WTC11 (cell line): Measurements from ENCODE around the gene MRPS18A. TPM values are rescaled to one million over a fixed set of nuclear protein-coding genes. Genes with fewer than 3 reads are reported as not detected.
A peak's percentile ranks its signal among the peaks of the same experiment; 100 is the strongest.

Experiments used
- ATAC-seq: fragments of 200-7000 bp; cut with Tn5 transposase; 2 replicates; pipeline ENCODE4 v1.10.0; 2021; ENCODE audit warnings: mild to moderate bottlenecking, moderate library complexity
- CTCF ChIA-PET: fragments of 300-600 bp; sonication (Branson Sonifier 250); formaldehyde crosslinking; loops from one replicate; lab custom pipeline; 2021; ENCODE audit warnings: antibody characterized with exemption; lab: Charles Lee
- POLR2A ChIA-PET: fragments of 350-600 bp; sonication (Branson Sonifier 250); formaldehyde crosslinking; loops from one replicate; lab custom pipeline; 2021; ENCODE audit warnings: antibody characterized with exemption; lab: Charles Lee
- DNase-seq: peaks from one replicate; pipeline ENCODE4 v3.0.0; 2021; ENCODE audit warnings: low spot score
- H3K27ac Mint-ChIP-seq: 2 replicates; pipeline ENCODE4 v1.8.0; 2021; ENCODE audit warnings: mixed read lengths
- H3K27me3 Mint-ChIP-seq: 2 replicates; pipeline ENCODE4 v1.8.0; 2021; ENCODE audit warnings: low read depth, mild to moderate bottlenecking, moderate library complexity, mixed read lengths
- H3K36me3 Mint-ChIP-seq: 2 replicates; pipeline ENCODE4 v1.8.0; 2021; ENCODE audit warnings: mixed read lengths
- H3K4me1 Mint-ChIP-seq: 2 replicates; pipeline ENCODE4 v1.8.0; 2022; ENCODE audit warnings: mixed read lengths
- H3K4me3 Mint-ChIP-seq: 2 replicates; pipeline ENCODE4 v1.8.0; 2021; ENCODE audit warnings: mild to moderate bottlenecking, moderate library complexity, mixed read lengths
- H3K9me3 Mint-ChIP-seq: 2 replicates; pipeline ENCODE4 v1.8.0; 2021; ENCODE audit warnings: mixed read lengths
- AFF4 ChIP-seq: sonication (generic); formaldehyde crosslinking; IDR thresholded peaks from 2 replicates; pipeline ENCODE4 v1.8.1; 2023; ENCODE audit warnings: mild to moderate bottlenecking, missing genetic modification reagents, borderline replicate concordance
- ATF6 ChIP-seq: sonication (generic); formaldehyde crosslinking; IDR thresholded peaks from 2 replicates; pipeline ENCODE4 v1.8.1; 2023; ENCODE audit warnings: mild to moderate bottlenecking, missing genetic modification reagents
- E2F5 ChIP-seq: sonication (generic); formaldehyde crosslinking; IDR thresholded peaks from 2 replicates; pipeline ENCODE4 v1.8.1; 2022; ENCODE audit warnings: mild to moderate bottlenecking, moderate library complexity, missing genetic modification reagents
- FOXJ3 ChIP-seq: sonication (generic); formaldehyde crosslinking; IDR thresholded peaks from 2 replicates; pipeline ENCODE4 v1.9.0; 2021; ENCODE audit warnings: missing genetic modification reagents, mild to moderate bottlenecking, borderline replicate concordance
- FOXK1 ChIP-seq: sonication (generic); formaldehyde crosslinking; IDR thresholded peaks from 2 replicates; pipeline ENCODE4 v1.8.0; 2022; ENCODE audit warnings: mild to moderate bottlenecking, moderate library complexity, missing genetic modification reagents
- FOXP1 ChIP-seq: sonication (generic); formaldehyde crosslinking; IDR thresholded peaks from 2 replicates; pipeline ENCODE4 v1.8.0; 2022; ENCODE audit warnings: missing genetic modification reagents, mild to moderate bottlenecking, moderate library complexity, borderline replicate concordance
- GTF2I ChIP-seq: fragments of 250-450 bp; sonication (Bioruptor Pico); conservative IDR thresholded peaks from 2 replicates; pipeline ENCODE4 v1.4.0; 2021; ENCODE audit warnings: mild to moderate bottlenecking
- MXD4 ChIP-seq: fragments of 250-450 bp; sonication (Bioruptor Pico); IDR thresholded peaks from 2 replicates; pipeline ENCODE4 v1.8.0; 2021; ENCODE audit warnings: mild to moderate bottlenecking, moderate library complexity, borderline replicate concordance
- NFE2L1 ChIP-seq: sonication (generic); formaldehyde crosslinking; IDR thresholded peaks from 2 replicates; pipeline ENCODE4 v1.8.1; 2023; ENCODE audit warnings: missing genetic modification reagents
- NFYB ChIP-seq: sonication (generic); formaldehyde crosslinking; conservative IDR thresholded peaks from 2 replicates; pipeline ENCODE4 v1.8.0; 2022; ENCODE audit warnings: low read depth, missing genetic modification reagents
- NR3C1 ChIP-seq: sonication (generic); formaldehyde crosslinking; conservative IDR thresholded peaks from 2 replicates; pipeline ENCODE4 v1.8.1; 2023; ENCODE audit warnings: low read depth, mild to moderate bottlenecking, missing genetic modification reagents
- OVOL2 ChIP-seq: fragments of 250-450 bp; sonication (Bioruptor Pico); IDR thresholded peaks from 2 replicates; pipeline ENCODE4 v1.9.0; 2021; ENCODE audit warnings: mild to moderate bottlenecking, borderline replicate concordance
- RELA ChIP-seq: sonication (generic); formaldehyde crosslinking; IDR thresholded peaks from 2 replicates; pipeline ENCODE4 v1.8.1; 2022; ENCODE audit warnings: missing genetic modification reagents, mild to moderate bottlenecking, borderline replicate concordance
- STAT6 ChIP-seq: sonication (generic); formaldehyde crosslinking; conservative IDR thresholded peaks from 2 replicates; pipeline ENCODE4 v1.8.1; 2023; ENCODE audit warnings: mild to moderate bottlenecking, low read depth, missing genetic modification reagents, moderate library complexity
- TP53 ChIP-seq: sonication (generic); formaldehyde crosslinking; IDR thresholded peaks from 2 replicates; pipeline ENCODE4 v1.8.1; 2023; ENCODE audit warnings: mild to moderate bottlenecking, missing genetic modification reagents
- ZMAT4 ChIP-seq: fragments of 250-450 bp; sonication (Bioruptor Pico); IDR thresholded peaks from 2 replicates; pipeline ENCODE4 v1.9.0; 2021; ENCODE audit warnings: mild to moderate bottlenecking
- ZNF263 ChIP-seq: sonication (generic); formaldehyde crosslinking; IDR thresholded peaks from 2 replicates; pipeline ENCODE4 v1.8.1; 2022; ENCODE audit warnings: low read depth, mild to moderate bottlenecking, moderate library complexity, missing genetic modification reagents
- ZNF416 ChIP-seq: fragments of 250-450 bp; sonication (Bioruptor Pico); IDR thresholded peaks from 2 replicates; pipeline ENCODE4 v1.9.0; 2021; ENCODE audit warnings: mild to moderate bottlenecking, inconsistent platforms
- total RNA-seq: library from RNA; stranded (reverse); gene quantifications from 3 replicates; pipeline ENCODE4 v1.2.3, GENCODE V29; 2021

Gene MRPS18A
- total RNA-seq, 1 experiment from 2014 or later: 61.6 TPM

- Mint-ChIP-seq H3K36me3 (no peaks in the 10 kb centered on the region), H3K4me3 (no peak overlapping the region), H3K27me3 (no peaks in the 10 kb centered on the region; the same call in 1 of the 2 replicates), H3K4me1 (peaks cover 24% of the 10 kb centered on the region), H3K9me3 (no peaks in the 10 kb centered on the region), H3K27ac (no peak overlapping the region)
- ChIA-PET POLR2A (interaction anchor here (0.8 to 1.5 kb wide), 3 partner anchors 14 to 46 kb away, joined by 3 to 4 read pairs (median 3); no protein-coding TSS in a partner anchor), CTCF (interaction anchor here (1.0 to 3.2 kb wide), 6 partner anchors 10 to 360 kb away, joined by 3 to 11 read pairs (median 5); partner anchors contain the start of gene VEGFA)
- ATAC-seq (peak; percentile 25; the same call in 1 of the 2 replicates), DNase-seq (no peak)
- TF ChIP-seq AFF4 (no peak), NFE2L1 (CRISPR knock-in tag) (no peak), OVOL2 (CRISPR knock-in tag) (no peak), STAT6 (no peak), GTF2I (CRISPR knock-in tag) (no peak), FOXJ3 (CRISPR knock-in tag) (no peak), ZNF263 (CRISPR knock-in tag) (no peak), E2F5 (CRISPR knock-in tag) (no peak), ZMAT4 (CRISPR knock-in tag) (no peak)
Observed at GRCh38 chr6:43714311-43715055, 26.9 kb upstream of the MRPS18A start.

GRCh38 chr6:43713643-43714310, 26.2 kb upstream of the MRPS18A start:
- TF ChIP-seq MXD4 (CRISPR knock-in tag) (no peak), TP53 (no peak), FOXK1 (no peak), NFYB (no peak), NR3C1 (CRISPR knock-in tag) (no peak), ATF6 (CRISPR knock-in tag) (no peak), ZNF416 (CRISPR knock-in tag) (no peak), RELA (CRISPR knock-in tag) (no peak), E2F5 (CRISPR knock-in tag) (no peak), FOXP1 (CRISPR knock-in tag) (no peak)
- POLR2A ChIA-PET: interaction anchor here (1.5 kb wide), 1 partner anchor 44 kb away, joined by 4 read pairs; no protein-coding TSS in a partner anchor
- CTCF ChIA-PET: interaction anchor here (1.3 to 3.2 kb wide), 3 partner anchors 11 to 360 kb away, joined by 5 to 11 read pairs (median 6); no protein-coding TSS in a partner anchor
- no peak overlapping the region for H3K4me3 Mint-ChIP-seq
- H3K9me3 Mint-ChIP-seq: no peaks in the 10 kb centered on the region
- ATAC-seq: no peak
- H3K36me3 Mint-ChIP-seq: no peaks in the 10 kb centered on the region
- H3K27ac Mint-ChIP-seq: no peak overlapping the region
- H3K27me3 Mint-ChIP-seq: no peaks in the 10 kb centered on the region; the same call in 1 of the 2 replicates
- no peak for DNase-seq
- peaks cover 29% of the 10 kb centered on the region for H3K4me1 Mint-ChIP-seq
